SKM-1 (cell line): ENCODE results near the gene TRAF5.
"Not testable (repeated sequence)": the region's sequence is repeated elsewhere in the genome, so short reads cannot be mapped to it uniquely, and the experiment has no call there.

Experiments
- DNase-seq: peaks from one replicate; lab custom pipeline; 2025; ENCODE audit not compliant: unreplicated experiment; lab: John Stamatoyannopoulos, UW

Gene TRAF5

DNA sequence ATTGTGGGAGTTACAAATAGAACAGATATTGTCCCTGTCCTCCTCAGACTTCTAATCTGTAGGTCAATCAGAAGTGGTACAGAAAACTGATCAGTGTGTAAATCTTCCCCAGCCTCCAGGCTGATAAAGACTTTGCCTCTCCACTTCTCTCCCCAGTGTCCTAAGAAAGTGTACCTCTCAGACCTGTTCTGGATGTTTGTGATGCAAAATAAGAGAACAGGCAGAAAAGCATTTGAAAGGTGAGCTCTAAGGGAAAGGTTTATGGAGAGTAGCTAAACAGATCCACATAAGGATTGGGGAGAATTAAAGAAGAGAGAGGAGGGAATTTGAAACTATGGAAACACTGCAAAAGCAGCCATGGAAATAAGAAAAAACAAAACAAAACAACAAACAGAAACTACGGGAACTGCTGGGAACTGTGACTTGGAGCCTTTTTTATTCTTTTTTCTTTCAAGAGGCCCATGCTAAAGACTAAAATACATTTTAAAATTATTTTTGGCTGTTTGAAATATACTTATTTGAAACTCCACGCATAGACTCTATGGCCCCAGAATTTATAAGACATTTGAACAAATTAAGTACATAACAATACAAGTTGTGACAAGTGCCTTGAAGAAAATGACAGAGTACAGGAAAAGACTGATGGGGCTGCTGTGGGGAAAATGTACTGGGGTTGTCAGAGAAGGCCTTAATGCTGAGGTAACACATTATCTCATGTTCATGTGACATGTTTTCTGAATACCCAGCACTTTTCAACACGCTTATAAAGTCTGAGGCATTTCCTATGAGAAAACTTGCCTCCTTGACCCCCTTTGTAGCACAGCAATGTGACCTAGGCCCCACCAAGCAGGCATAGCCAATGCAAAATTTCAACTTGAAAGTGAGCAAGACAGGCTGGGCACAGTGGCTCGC is 51.2 kb downstream of the TRAF5 start:
- no peak for DNase-seq

DNA sequence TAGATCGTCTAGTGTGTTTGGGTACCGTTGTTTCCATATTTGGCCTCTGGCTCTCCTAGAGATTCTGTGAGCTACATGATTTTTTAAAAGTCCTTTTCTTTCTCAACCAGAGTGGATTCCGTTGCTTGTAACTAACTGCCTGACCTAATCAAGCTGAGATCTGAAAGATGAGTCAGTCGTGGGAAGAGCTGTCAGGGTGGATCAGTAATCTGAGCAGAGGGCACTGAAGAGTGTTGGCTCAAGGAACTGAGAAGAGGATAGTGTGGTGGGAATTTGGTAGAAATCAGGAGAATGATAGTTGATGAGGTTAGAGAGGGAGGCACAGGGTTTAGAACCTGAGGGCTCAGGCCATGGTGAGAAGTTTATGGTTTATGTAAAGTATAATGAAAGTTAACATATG is 52.2 kb downstream of the TRAF5 start:
- DNase-seq = no peak

DNA sequence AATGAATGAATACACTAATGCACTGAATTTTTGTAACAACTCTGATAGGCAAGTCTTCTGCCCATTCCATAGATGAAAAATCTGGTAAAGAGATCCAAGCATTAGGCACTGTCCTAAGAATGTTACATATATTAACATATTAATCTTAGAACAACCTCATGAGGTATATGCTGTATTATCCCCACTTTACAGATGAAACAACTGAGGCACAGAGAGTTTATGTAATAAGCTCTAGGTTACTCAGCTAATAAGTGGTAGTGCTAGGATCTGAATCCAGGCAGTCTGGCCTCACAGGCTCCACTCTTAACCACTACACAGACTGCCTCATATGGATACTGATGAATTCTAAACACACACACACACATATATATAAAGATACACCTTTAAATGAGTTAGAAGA is 52.8 kb downstream of the TRAF5 start:
- no peak for DNase-seq

DNA sequence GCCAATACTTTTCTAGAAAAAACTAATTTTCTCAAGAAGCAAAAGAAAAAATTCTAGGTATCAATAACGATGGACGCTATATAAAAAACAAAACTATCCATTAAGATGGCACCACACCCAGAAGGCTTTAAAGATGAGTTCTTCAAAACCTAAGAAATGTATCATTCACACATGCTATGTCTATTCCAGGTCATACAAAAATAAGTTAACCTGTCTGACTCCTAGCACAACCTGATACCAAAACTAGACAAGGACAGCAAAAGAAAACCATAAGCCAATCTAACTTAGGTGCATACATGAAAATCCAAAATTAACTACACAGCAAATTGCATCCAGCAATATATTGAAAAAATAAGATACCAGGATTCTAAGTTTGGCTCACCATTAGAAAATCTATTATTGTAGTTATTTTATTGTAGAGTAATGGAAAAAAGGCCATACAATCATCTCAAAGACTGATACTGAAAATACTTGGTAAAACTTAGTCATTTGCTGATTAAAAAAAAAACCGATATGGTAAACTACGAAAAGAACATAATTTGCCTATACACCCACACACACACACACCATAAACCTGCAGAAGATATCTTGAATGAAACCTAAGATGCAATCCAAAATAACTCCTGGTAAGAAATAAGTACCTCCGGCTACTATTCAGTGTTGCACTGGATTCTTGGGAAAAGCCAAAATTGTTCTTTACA is 55.0 kb downstream of the TRAF5 start:
- DNase-seq = no peak

DNA sequence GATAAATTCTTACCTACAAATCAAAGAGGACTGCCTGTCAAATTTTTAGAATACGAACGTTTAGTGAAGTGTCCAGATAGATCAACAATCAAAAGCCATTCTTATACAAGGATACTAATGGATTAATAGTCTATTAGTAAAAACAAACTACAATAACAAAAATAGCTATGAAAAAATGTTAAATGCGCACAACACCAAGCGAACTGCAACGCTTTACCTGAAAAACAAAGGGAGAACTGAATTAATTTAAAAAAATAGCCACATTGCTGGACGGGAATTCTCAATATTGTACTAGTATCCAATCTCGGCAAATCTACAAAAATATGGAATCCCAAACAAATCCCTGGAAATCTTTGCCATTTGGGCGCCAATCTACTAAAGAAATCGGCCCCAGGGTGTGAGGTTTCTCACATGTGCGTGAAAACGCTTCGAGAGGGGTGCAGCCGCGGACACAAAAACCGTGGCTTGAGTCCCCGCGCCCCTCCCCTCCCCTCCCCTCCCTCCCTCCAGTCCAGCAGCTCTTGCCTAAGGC is 55.6 kb downstream of the TRAF5 start:
- DNase-seq = no peak

DNA sequence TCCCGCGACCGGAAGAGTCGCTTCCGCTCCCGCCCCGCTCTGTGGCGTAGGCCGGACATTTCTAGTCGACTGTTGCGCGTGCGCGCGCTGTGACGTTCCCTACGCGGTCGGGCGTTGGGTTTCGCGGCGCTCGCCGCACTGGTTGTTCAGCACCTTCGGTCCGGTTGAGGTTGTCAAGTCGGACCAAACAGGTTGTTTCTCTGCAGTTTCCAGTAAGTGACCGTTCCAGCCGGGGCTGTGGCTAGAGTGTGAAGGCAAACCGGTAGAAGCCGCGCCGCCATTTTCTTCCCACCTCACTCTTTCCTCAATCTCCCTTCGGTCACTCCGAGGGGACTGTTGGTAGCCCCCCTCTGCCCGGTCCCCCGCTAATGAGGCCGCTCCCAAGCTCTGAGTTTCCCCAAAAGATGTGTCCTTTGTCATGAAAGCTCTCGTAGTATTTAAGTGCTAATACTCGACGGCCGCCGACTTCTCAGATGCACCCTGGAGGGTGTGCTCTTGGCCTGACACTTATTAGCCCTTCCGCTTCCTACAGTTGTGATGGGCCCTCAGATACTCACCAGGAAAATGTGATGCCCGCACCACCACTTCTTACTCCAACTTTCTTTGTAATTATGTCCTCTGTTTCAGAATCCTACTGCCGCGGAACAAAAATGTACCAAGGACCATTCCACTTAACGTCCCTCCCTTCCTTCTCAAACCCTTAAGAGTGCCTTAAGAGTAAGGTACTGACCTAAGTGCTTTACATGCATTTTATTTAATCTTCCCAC is 56.3 kb downstream of the TRAF5 start:
- peak; percentile 95 for DNase-seq

DNA sequence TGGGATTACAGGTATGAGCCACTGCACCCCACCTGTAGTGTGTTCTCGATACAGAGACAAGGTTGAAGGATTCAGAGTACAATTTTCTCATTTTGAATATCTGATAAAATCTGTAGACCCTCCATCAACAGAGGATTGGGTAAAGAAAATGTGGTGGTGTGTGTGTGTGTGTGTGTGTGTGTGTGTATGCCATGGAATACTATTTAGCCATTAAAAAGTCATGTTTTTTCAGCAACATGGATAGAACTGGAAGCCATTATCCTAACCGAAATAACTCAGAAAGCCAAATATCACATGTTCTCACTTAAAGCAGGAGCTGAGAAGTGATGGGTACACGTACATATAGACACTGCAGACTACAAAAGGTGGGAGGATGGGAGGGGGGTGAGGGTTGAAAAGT is 57.9 kb downstream of the TRAF5 start:
- DNase-seq = no peak

DNA sequence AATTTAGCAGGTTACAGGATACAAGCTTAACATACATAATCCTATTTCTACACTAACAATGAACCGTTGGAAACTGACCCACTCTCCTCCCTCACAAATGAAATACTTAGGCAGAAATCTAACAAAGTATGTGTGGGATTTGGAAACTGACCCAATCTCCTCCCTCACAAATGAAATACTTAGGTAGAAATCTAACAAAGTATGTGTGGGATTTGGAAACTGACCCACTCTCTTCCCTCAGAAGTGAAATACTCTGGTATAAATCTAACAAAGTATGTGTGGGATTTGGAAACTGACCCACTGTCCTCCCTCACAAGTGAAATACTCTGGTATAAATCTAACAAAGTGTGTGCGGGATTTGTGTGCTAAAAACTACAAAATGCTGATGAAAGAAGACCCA is 60.3 kb downstream of the TRAF5 start:
- DNase-seq = no peak

DNA sequence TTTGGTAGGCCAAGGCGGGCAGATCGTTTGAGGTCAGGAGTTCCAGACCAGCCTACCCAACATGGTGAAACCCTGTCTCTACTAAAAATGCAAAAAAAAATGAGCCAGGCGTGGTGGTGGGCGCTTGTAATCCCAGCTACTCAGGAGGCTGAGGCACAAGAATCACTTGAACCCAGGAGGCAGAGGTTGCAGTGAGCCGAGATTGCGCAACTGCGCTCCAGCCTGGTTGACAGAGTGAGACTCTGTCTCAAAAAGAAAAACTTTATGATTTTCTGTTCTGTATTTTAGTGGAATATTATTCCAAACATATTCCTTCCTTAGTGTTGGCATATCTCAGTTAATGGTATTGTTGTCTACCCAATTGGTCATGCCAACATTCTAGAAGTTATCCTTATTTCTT is 64.2 kb downstream of the TRAF5 start:
- DNase-seq = not testable (repeated sequence)

DNA sequence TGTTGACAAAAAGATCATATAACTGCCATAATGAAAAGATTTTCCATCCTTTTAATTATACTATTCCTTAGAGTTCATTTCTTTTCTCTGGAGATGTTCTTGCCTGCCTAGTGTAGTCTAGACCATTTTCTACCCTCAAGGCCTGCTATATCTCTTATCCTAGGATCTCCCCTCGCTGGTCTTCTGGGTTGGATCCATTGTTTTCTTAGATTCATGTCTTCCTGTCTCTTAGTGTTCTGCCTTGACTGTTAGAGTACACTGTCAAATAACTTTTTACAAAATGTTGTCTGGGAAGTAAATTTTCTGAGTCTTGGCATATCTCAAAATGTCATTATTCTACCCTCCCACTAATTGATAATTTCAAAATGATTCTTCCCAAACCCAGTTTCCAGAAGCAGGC is 66.6 kb downstream of the TRAF5 start:
- no peak for DNase-seq

DNA sequence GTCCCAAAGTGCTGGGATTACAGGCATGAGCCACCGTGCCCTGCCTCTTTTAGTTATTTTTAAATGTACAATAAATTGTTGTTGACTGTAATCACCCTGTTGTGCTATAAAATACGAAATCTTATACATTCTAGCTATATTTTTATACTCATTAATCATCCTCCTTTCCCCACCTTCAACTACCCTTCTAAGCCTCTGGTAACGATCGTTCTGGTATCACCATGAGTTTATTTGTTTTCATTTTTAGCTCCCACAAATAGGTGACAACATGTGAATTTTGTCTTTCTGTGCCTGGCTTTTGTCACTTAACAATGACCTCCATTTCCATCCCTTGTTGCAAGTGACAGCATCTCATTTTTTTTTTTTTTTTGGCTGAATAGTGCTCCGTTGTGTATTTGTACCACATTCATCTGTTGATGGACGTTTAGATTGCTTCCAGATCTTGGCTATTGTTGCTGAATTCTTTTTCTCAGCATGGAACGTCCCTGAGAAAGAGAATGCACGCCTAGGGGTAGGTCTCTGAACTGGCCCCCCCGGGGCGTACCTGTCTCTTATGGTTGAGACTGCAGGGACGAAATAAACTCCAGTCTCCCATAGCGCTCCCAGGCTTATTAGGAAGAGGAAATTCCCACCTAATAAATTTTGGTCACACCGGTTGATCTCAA is 71.8 kb downstream of the TRAF5 start:
- DNase-seq = not testable (repeated sequence)

DNA sequence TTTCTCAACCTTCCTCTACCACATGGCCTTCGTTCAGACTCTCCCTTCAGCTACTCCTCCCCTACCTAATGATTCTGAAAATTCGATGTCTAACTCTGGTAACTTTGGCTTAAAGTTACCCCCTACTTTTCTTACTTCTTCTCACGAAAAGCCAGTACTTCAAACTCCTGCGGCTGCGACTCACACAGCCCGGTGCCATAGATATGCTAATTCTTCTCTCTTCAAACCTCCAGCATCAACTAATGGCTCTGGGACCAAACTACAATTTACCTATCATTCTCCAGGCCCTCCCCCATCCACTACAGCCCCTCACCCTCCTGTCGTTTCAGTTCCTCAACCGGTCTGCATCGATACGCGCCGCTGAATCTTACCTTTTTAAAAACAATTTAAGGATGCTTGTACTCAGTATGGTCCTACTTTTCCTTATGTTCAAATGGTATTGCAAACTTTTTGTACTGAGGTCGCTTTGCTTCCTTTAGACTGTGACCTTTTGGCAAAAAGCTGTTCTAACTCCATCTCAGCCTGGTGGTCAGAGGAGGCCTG is 73.3 kb downstream of the TRAF5 start:
- not testable (repeated sequence) for DNase-seq

DNA sequence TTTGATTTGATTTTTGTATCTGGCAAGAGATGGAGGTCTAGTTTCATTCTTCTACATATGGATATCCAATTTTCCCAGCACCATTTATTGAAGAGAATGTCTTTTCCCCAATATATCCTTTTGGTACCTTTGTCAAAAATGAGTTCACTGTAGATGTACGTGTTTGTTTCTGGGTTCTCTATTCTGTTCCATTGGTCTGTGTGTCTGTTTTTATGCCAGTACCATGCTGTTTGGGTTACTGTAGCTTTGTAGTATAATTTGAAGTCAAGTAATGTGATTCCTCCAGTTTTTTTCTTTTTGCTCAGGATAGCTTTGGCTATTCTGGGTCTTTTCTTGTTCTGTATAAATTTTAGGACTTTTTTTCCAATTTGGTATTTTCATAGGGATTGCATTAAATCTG is 75.1 kb downstream of the TRAF5 start:
- not testable (repeated sequence) for DNase-seq

DNA sequence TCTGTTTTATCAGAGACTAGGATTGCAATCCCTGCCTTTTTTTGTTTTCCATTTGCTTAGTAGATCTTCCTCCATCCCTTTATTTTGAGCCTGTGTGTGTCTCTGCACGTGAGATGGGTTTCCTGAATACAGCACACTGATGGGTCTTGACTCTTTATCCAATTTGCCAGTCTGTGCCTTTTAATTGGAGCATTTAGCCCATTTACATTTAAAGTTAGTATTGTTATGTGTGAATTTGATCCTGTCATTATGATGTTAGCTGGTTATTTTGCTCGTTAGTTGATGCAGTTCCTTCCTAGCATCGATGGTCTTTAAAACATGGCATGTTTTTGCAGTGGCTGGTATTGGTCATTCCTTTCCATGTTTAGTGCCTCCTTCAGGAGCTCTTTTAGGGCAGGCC is 79.5 kb downstream of the TRAF5 start:
- not testable (repeated sequence) for DNase-seq

DNA sequence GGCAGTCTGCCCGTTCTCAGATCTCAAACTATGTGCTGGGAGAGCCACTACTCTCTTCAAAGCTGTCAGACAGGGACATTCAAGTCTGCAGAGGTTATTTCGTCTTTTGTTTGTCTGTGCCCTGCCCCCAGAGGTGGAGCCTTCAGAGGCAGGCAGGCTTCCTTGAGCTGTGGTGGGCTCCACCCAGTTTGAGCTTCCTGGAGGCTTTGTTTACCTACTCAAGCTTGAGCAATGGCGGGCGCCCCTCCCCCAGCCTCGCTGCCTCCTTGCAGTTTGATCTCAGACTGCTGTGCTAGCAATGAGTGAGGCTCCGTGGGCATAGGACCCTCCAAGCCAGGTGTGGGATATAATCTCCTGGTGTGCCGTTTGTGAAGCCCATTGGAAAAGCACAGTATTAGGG is 81.1 kb downstream of the TRAF5 start:
- not testable (repeated sequence) for DNase-seq

DNA sequence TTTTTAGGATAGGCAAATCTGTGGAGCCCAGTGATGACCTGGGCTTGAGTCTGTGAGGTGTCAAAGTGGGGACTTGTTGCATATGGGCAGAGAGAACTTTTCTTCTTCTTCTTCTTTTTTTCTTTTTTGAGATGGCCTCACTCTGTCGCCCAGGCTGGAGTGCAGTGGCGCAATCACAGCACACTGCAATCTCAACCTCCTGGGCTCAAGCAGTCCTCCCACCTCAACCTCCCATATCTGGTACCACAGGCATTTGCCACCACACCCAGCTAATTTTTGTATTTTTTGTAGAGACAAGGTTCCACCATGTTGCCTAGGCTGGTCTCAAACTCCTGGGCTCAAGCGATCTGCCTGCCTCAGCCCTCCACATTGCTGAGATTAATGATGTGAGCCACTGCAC is 85.0 kb downstream of the TRAF5 start:
- no peak for DNase-seq

DNA sequence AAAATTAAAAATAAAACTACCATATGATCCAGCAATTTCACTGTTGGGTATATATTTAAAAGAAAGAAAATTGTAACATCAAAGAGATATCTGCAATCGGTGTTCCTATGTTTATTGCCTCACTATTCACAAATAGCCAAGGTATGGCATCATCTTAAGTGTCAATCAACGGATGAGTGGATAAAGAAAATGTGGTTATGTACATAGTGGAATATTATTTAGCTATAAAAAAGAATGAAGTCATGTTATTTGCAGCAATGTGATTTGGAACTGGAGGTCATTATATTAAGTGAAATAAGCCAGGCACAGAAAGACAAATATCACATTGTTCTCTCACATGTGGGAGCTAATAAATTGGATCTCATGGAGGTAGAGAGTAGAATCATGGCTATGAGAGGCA is 89.1 kb downstream of the TRAF5 start:
- DNase-seq = no peak

DNA sequence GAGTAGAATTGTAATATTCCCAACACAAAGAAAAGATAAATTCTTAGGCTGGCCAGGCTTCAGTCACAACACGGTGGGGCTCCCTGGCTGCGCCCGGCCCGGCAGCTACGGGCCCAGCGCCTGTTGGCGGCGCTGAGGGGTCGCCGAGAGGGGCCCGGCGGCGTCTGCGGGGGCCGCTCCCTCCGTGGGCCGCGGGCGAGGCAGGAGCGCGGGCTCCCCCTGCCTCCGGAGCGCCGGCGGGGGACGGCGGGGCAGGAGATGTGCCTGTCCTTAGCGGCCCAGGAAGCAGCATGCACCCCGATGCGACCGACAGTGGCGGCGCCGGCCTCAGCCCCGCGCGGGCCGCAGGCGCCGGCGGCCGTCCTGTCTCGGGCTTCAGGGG is 89.6 kb downstream of the TRAF5 start:
- not testable (repeated sequence) for DNase-seq

DNA sequence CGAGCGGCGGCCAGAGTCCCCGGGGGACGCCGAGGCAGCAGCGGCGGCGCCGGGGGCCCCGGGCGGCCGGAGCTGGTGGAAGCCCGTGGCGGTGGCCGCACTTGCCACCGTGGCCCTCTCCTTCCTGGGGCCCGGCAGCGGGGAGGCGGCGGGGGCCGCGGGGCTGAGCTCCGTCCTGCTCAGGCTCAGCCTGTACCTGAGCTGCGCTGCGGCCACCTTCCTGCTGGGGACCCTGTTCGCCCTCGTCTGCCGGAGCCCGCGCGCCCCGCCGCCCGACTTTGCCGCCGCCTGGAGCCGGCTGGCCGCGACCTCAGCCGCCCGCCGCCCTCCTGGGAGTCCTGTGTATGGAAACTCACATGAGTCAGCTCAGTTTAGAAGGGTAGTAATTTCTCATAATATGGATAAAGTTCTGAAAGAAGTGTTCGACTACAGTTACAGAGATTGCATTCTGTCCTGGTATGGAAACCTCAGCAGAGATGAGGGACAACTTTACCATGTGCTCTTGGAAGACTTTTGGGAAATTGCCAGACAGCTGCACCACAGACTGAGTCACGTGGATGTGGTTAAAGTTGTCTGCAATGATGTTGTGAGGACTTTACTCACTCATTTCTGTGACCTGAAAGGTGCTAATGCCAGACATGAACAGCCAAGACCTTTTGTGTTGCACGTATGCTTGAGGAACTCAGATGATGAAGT is 90.1 kb downstream of the TRAF5 start:
- peak; percentile 27 for DNase-seq

DNA sequence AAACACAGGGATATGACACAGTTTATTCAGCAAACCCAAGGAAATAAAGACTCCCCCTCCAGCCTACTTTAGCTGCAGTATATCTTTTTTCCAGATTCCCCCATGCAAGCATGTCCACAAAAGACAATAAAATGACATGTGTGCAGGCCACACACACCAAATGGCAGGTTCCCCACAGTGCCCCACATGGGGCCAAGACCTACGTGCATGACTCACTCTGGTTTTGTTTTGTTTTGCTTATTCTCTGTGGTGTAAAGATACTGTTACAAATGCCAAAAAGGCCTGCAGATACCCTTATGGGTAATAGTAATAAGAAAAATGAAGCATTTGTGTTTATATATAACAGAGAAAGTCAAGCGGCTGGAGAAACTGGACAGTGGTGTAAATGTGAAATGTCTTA is 93.8 kb downstream of the TRAF5 start:
- DNase-seq = no peak
